GM12864 (cell line): ENCODE data around the gene ZKSCAN7.
"Not testable (repeated sequence)": the region's sequence is repeated elsewhere in the genome, so short reads cannot be mapped to it uniquely, and the experiment has no call there.

ENCODE experiments used
- DNase-seq: peaks from one replicate; pipeline ENCODE4 v3.0.0-alpha.2; 2011; ENCODE audit warnings: low read depth
- H3K4me3 ChIP-seq: 2 replicates; pipeline ENCODE4 v1.5.1; 2011; ENCODE audit warnings: mild to moderate bottlenecking, low read depth, low read length, control low read depth
- CTCF ChIP-seq: IDR thresholded peaks from 2 replicates; pipeline ENCODE4 v1.5.1; 2011; ENCODE audit warnings: low read depth, mild to moderate bottlenecking, moderate library complexity, low read length, control low read depth, inconsistent platforms; ENCODE audit errors: missing control alignments

The ZKSCAN7 gene

DNA sequence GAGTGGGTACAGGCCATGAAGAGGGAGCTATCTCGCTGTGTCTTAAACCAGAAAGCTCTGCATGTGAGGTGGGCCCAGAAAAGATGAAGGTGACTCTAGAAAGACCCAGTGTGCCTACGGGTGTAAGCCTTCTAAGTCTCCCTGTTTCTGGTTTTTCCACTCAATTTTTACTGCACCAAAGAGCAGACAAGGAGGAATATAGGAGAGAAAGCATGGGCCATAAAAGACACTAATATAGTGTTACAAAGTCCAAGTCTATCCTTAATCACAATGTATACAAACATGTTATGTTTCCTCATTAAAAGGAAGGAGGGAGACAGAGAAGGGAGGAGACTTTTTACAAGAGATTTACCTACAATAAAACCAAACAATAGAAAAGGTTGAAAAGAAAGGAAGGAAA lies 24.1 kb upstream of the ZKSCAN7 start:
- no peak for DNase-seq
- H3K4me3 ChIP-seq, result no peak overlapping the region
- TF ChIP-seq CTCF, result no peak

DNA sequence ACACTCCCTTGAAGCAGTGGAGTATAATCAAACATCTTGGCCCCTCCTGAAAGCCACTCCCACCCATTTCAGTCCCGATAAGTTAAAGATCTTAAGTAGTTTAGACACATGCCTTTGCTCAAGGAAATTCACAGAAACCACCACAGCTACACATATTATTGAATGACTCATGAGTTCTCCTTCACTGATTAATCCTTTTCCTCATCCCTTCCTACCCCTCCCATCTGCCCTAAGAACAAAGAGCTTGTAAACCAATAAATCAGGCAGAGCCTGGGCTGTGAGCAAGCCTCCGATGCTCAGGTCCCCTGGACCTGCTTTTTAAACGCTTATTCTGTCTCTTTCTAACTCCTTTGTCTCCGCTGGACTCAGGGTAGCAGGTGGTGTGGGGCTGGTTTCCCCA lies 20.3 kb upstream of the ZKSCAN7 start:
- DNase-seq, H3K4me3 ChIP-seq: not testable (repeated sequence)

DNA sequence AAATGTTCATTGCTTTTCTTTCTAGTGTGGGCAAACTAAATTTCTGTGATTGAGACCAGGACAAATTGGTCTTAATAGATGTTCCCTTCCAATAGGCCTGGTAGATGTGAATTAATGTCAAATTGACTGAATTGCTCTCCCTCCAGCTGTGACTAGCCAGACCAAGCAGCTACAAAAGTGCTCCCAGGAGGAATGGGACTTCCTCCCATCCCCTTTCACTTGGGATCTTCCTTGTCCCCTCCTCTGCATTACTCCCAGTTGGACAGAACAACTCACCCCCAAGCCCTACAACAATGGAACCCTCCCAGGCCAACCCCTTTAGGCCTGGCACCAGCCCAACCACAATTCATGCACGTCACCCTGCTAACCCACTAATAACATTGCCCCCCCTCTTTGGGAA lies 19.6 kb upstream of the ZKSCAN7 start:
- no peak overlapping the region for H3K4me3 ChIP-seq
- TF ChIP-seq CTCF, result no peak
- no peak for DNase-seq

- not testable (repeated sequence) for H3K4me3 ChIP-seq, DNase-seq
Observed at GRCh38 chr3:44544811-44545210, 10.2 kb upstream of the ZKSCAN7 start.

- peak overlapping the region; percentile 69 for H3K4me3 ChIP-seq
- DNase-seq, result no peak
Observed at GRCh38 chr3:44555723-44556122, 730 bp downstream of the ZKSCAN7 start.

DNA sequence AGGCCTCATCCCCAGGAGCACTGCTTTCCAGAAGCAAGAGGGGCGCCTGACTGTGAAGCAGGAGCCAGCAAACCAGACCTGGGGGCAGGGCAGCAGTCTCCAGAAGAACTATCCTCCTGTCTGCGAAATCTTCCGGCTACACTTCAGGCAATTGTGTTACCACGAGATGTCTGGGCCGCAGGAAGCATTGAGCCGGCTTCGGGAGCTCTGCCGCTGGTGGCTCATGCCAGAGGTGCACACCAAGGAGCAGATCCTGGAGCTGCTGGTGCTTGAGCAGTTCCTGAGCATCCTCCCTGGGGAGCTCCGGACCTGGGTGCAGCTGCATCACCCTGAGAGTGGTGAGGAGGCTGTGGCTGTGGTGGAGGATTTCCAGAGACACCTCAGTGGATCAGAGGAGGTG lies 2.1 kb downstream of the ZKSCAN7 start:
- no peak for DNase-seq
- no peak overlapping the region for H3K4me3 ChIP-seq
- no peak for TF ChIP-seq CTCF

More at GRCh38 chr3:44555723-44556122, 730 bp downstream of the ZKSCAN7 start:
- TF ChIP-seq CTCF, result no peak

DNA sequence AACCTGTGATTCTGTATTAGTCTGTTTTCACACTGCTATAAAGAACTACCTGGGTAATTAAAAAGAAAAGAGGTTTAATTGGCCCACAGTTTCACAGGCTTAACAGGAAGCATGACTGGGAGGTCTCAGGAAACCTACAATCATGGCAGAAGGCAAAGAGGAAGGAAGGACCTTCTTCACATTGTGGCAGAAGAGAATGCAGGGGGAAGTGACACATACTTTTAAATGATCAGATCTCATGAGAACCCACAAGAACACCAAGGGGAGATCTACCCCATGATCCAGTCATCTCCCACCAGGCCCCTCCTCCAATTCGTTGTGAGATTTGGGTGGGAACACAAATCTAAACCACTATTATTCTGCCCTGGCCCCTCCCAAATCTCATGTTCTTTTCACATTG lies 6.1 kb downstream of the ZKSCAN7 start:
- H3K4me3 ChIP-seq, result no peak overlapping the region
- no peak for TF ChIP-seq CTCF
- no peak for DNase-seq

- no peak for DNase-seq
- H3K4me3 ChIP-seq, result no peak overlapping the region
Observed at GRCh38 chr3:44562147-44562546, 7.2 kb downstream of the ZKSCAN7 start.

More at GRCh38 chr3:44562147-44562546, 7.2 kb downstream of the ZKSCAN7 start:
- TF ChIP-seq CTCF, result no peak
